ENCODE results near the gene MPV17L2. TPM values are rescaled to one million over a fixed set of nuclear protein-coding genes. Genes with fewer than 3 reads are reported as not detected.

The MPV17L2 gene
- total RNA-seq, 1 experiment from 2014 or later = 13.3 TPM

- no peak for DNase-seq (ENCODE audit: low read depth, low spot score)
Measured at GRCh38 chr19:18225355-18225701, 32.3 kb downstream of the MPV17L2 start.

GRCh38 chr19:18225702-18226468 is 32.9 kb downstream of the MPV17L2 start, which contains the start of gene PDE4C:
TSS of gene PDE4C (minus strand) at chr19:18226438. CDS start at chr19:18226415, 23 bp downstream.
- H3K4me3 ChIP-seq (ENCODE audit: low read depth in 2 of 2, low read length in 2 of 2) = no peak within 1 kb of the TSS
- no peak within 1 kb of the TSS; the same call in 1 of the 2 replicates for H3K27ac ChIP-seq (ENCODE audit: low read length)
- intact Hi-C loops (cut with micrococcal nuclease; ENCODE audit: unreplicated experiment) = no loop called here
- ChIA-PET POLR2A (no interaction called here), CTCF (interaction anchor here (0.5 to 0.6 kb wide), 3 partner anchors 44 to 346 kb away, joined by 3 to 4 read pairs (median 4); no protein-coding TSS in a partner anchor)
- no TSS peak for BruUV-seq (replicated peaks)
- no peak for DNase-seq (ENCODE audit: low read depth, low spot score)
- no peaks in the 10 kb centered on the region for H3K27me3 ChIP-seq (ENCODE audit: control insufficient read depth, insufficient read depth, low read length)
- no peak; the same call in 1 of the 2 replicates for ATAC-seq
- H3K9me3 ChIP-seq (ENCODE audit: control insufficient read depth, insufficient read depth, low read depth, low read length) = no peaks in the 10 kb centered on the region
- in situ Hi-C loops (cut with HindIII; ENCODE audit: low pct_unique_long_range_greater_than_20kb, low sequenced_read_pairs) = no loop called here
- no peaks in the 10 kb centered on the region; the same call in 1 of the 2 replicates for H3K4me1 ChIP-seq (ENCODE audit: control insufficient read depth, insufficient read depth, low read length)
- no peaks in the 10 kb centered on the region for H3K36me3 ChIP-seq (ENCODE audit: control insufficient read depth, insufficient read depth, low read length)
- TF ChIP-seq CTCF (IDR thresholded peaks at IDR 0.05) = no peak
- no peak for TF ChIP-seq POLR2AphosphoS5 (IDR thresholded peaks at IDR 0.05; ENCODE audit: low read depth, low read length)
- no peak for TF ChIP-seq TCF7L2 (IDR thresholded peaks at IDR 0.05; ENCODE audit: low read depth, low read length)
- TF ChIP-seq REST (IDR thresholded peaks at IDR 0.05; ENCODE audit: insufficient read depth in 1 of 2, low read depth in 2 of 2, low read length in 1 of 2) = no peak

More at GRCh38 chr19:18225355-18225701, 32.3 kb downstream of the MPV17L2 start:
- POLR2A ChIA-PET = no interaction called here
- Histone ChIP-seq H3K36me3 (ENCODE audit: control insufficient read depth, insufficient read depth, low read length) (no peaks in the 10 kb centered on the region), H3K9me3 (ENCODE audit: control insufficient read depth, insufficient read depth, low read depth, low read length) (no peaks in the 10 kb centered on the region), H3K4me3 (ENCODE audit: low read depth in 2 of 2, low read length in 2 of 2) (peak overlapping the region in 1 of 2 experiments; percentile 64; a peak in 1 of 4 replicates), H3K27ac (ENCODE audit: low read length) (peak overlapping the region; percentile 70; the same call in 1 of the 2 replicates), H3K27me3 (ENCODE audit: control insufficient read depth, insufficient read depth, low read length) (no peaks in the 10 kb centered on the region), H3K4me1 (ENCODE audit: control insufficient read depth, insufficient read depth, low read length) (no peaks in the 10 kb centered on the region; the same call in 1 of the 2 replicates)
- no peak for TF ChIP-seq REST (IDR thresholded peaks at IDR 0.05; ENCODE audit: insufficient read depth in 1 of 2, low read depth in 2 of 2, low read length in 1 of 2)
- no peak for TF ChIP-seq SIN3A (IDR thresholded peaks at IDR 0.05; ENCODE audit: borderline replicate concordance, insufficient read depth, low read depth, low read length)
- no peak for TF ChIP-seq TCF7L2 (IDR thresholded peaks at IDR 0.05; ENCODE audit: low read depth, low read length)
- TF ChIP-seq CTCF (IDR thresholded peaks at IDR 0.05) = no peak
- TF ChIP-seq POLR2AphosphoS5 (IDR thresholded peaks at IDR 0.05; ENCODE audit: low read depth, low read length) = no peak
- in situ Hi-C loops (cut with HindIII; ENCODE audit: low pct_unique_long_range_greater_than_20kb, low sequenced_read_pairs) = no loop called here
- ATAC-seq = no peak
- intact Hi-C loops (cut with micrococcal nuclease; ENCODE audit: unreplicated experiment) = no loop called here
- CTCF ChIA-PET = interaction anchor here (0.5 kb wide), 1 partner anchor 345 kb away, joined by 4 read pairs; no protein-coding TSS in a partner anchor
- BruUV-seq (replicated peaks) = no TSS peak
